ENCODE results near the gene CCL23. TPM values are rescaled to one million over a fixed set of nuclear protein-coding genes. Genes with fewer than 3 reads are reported as not detected.
"Not testable (repeated sequence)": the region's sequence is repeated elsewhere in the genome, so short reads cannot be mapped to it uniquely, and the experiment has no call there.

CCL23 gene
- total RNA-seq, 1 donor from 2014 or later, result not detected

GRCh38 chr17:36024106-36024869, 6.5 kb upstream of the CCL23 start:
- Mint-ChIP-seq H3K36me3 (ENCODE audit: low read depth) (no peaks in the 10 kb centered on the region), H3K4me1 (no peaks in the 10 kb centered on the region), H3K27ac (no peak overlapping the region), H3K27me3 (peaks cover 32% of the 10 kb centered on the region), H3K9me3 (no peaks in the 10 kb centered on the region), H3K4me3 (no peak overlapping the region)
- intact Hi-C loops (cut with micrococcal nuclease), result no loop called here
- DNase-seq, result no peak

- H3K4me3 Mint-ChIP-seq, result no peak overlapping the region
- H3K27me3 Mint-ChIP-seq, result peaks cover 43% of the 10 kb centered on the region
- intact Hi-C loops (cut with micrococcal nuclease), result no loop called here
- DNase-seq, result no peak
- H3K9me3 Mint-ChIP-seq, result no peaks in the 10 kb centered on the region
- H3K36me3 Mint-ChIP-seq (ENCODE audit: low read depth), result no peaks in the 10 kb centered on the region
- peaks cover 3% of the 10 kb centered on the region for H3K4me1 Mint-ChIP-seq
- no peak overlapping the region for H3K27ac Mint-ChIP-seq
Observed at GRCh38 chr17:36019423-36019822, 1.7 kb upstream of the CCL23 start.

DNA sequence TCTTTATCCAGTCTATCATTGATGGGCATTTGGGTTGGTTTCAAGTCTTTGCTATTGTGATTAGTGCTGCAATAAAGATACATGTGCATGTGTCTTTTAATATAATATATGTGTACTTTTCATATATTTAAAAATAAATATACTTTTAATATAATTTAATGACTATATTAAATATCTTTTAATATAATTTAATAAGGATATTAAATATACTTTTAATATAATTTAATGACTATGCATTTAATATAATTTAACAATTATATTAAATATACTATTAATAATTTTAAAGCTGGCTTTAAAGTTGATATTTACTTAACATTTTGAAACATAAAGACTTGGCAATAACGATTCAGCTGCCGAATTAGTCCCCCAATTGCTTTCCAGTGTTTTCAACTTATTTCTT, 1.2 kb downstream of the CCL23 start:
- peaks cover 3% of the 10 kb centered on the region for H3K4me1 Mint-ChIP-seq
- H3K27ac Mint-ChIP-seq, result no peak overlapping the region
- H3K4me3 Mint-ChIP-seq, result no peak overlapping the region
- intact Hi-C loops (cut with micrococcal nuclease), result no loop called here
- peaks cover 38% of the 10 kb centered on the region for H3K27me3 Mint-ChIP-seq
- H3K36me3 Mint-ChIP-seq (ENCODE audit: low read depth), result no peaks in the 10 kb centered on the region
- no peaks in the 10 kb centered on the region for H3K9me3 Mint-ChIP-seq
- no peak for DNase-seq

DNA sequence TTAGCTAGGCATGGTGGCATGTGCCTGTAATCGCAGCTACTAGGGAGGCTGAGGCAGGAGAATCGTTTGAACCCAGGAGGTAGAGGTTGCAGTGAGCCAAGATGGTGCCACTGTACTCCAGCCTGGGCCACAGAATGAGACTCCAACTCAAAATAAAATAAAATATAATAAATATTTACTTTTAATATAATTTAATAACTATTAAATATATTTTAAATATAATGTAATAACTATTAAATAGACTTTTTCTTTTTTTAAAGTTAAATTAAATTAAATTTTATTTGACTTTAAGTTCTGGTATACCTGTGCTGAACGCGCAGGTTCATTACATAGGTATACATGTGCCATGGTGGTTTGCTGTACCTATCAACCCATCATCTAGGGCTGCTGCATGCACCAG, 1.9 kb downstream of the CCL23 start:
- H3K9me3 Mint-ChIP-seq; DNase-seq; H3K27ac Mint-ChIP-seq; H3K4me3 Mint-ChIP-seq; H3K4me1 Mint-ChIP-seq; H3K36me3 Mint-ChIP-seq (ENCODE audit: low read depth); intact Hi-C loops (cut with micrococcal nuclease): not testable (repeated sequence)
- H3K27me3 Mint-ChIP-seq, result peaks cover 35% of the 10 kb centered on the region

GRCh38 chr17:36014946-36015345, 2.8 kb downstream of the CCL23 start:
- no peak overlapping the region for H3K4me3 Mint-ChIP-seq
- peaks cover 3% of the 10 kb centered on the region for H3K4me1 Mint-ChIP-seq
- H3K27ac Mint-ChIP-seq, result no peak overlapping the region
- no peak for DNase-seq
- intact Hi-C loops (cut with micrococcal nuclease), result no loop called here
- H3K27me3 Mint-ChIP-seq, result peaks cover 30% of the 10 kb centered on the region
- no peaks in the 10 kb centered on the region for H3K9me3 Mint-ChIP-seq
- no peaks in the 10 kb centered on the region for H3K36me3 Mint-ChIP-seq (ENCODE audit: low read depth)

DNA sequence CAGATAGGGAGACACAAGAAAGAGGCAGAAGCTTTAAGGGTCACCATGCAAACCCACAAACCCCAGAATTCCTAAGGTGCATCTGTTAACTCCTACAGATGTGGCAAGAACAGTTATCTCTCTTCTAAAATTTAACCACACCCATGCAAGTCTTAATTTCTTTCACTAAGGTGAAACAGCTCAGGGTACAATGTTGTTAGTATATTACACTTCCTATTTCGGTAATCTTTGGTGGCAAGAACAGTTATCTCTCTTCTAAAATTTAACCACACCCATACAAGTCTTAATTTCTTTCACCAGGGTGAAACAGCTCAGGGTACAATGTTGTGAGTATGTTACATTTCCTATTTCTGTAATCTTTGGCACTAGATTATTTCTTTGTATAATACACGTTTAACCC, 6.6 kb downstream of the CCL23 start:
- no peaks in the 10 kb centered on the region for H3K9me3 Mint-ChIP-seq
- intact Hi-C loops (cut with micrococcal nuclease), result no loop called here
- no peak overlapping the region for H3K4me3 Mint-ChIP-seq
- no peak for DNase-seq
- no peaks in the 10 kb centered on the region for H3K36me3 Mint-ChIP-seq (ENCODE audit: low read depth)
- H3K4me1 Mint-ChIP-seq, result no peaks in the 10 kb centered on the region
- no peak overlapping the region for H3K27ac Mint-ChIP-seq
- peaks cover 12% of the 10 kb centered on the region for H3K27me3 Mint-ChIP-seq

GRCh38 chr17:36008998-36009665, 8.6 kb downstream of the CCL23 start:
- peaks cover 11% of the 10 kb centered on the region for H3K27me3 Mint-ChIP-seq
- DNase-seq, result no peak

DNA sequence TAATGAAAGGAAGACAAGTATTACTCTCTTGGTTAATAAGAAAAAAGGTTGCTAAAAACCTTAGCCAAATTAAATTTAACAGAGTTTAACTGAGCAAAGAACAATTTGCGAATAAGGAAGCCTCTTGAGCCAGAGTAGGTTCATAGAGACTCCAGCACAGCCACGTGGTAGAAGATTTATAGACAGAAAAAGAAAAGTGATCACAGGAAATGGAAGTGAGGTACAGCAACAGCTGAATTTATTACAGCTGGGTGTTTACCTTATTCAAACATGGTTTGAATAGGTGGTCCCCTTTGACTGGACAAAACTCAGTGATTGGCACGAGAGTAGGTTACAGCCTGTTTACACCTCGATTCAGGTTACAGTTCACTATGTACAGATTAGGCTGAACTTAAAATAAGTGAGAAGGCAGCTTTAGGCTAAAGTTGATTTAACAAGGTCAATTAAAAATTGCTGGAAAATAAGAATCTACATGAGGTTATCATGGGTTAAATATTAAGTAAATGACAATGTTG, 13.1 kb downstream of the CCL23 start:
- intact Hi-C loops (cut with micrococcal nuclease), result no loop called here
- peaks cover 2% of the 10 kb centered on the region for H3K4me1 Mint-ChIP-seq
- no peak overlapping the region for H3K4me3 Mint-ChIP-seq
- H3K9me3 Mint-ChIP-seq, result no peaks in the 10 kb centered on the region
- H3K27me3 Mint-ChIP-seq, result peaks cover 7% of the 10 kb centered on the region
- H3K36me3 Mint-ChIP-seq (ENCODE audit: low read depth), result no peaks in the 10 kb centered on the region
- DNase-seq, result no peak
- H3K27ac Mint-ChIP-seq, result no peak overlapping the region

More at GRCh38 chr17:36008998-36009665, 8.6 kb downstream of the CCL23 start:
- Mint-ChIP-seq H3K4me1 (peaks cover 2% of the 10 kb centered on the region), H3K4me3 (no peak overlapping the region), H3K36me3 (ENCODE audit: low read depth) (no peaks in the 10 kb centered on the region), H3K27ac (no peak overlapping the region), H3K9me3 (no peaks in the 10 kb centered on the region)
- intact Hi-C loops (cut with micrococcal nuclease), result no loop called here

DNA sequence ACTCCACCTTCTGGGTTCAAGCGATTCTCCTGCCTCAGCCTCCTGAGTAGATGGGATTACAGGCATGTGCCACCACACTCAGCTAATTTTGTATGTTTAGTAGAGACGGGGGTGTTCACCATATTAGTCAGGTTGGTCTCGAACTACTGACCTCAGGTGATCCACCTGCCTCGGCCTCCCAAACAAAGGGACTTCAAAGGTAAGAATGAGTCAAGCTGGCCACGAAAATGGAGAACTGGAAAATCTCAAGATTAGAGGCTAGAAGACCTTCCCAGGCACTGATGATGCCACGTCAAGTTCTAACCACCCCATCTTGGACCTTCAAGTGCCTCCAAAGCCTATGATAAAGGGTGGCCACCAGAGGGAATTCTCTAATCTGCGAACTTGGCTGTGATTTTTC, 15.1 kb downstream of the CCL23 start:
- Mint-ChIP-seq H3K9me3 (no peaks in the 10 kb centered on the region), H3K27ac (no peak overlapping the region), H3K4me3 (no peak overlapping the region), H3K4me1 (peaks cover 2% of the 10 kb centered on the region), H3K27me3 (peaks cover 9% of the 10 kb centered on the region), H3K36me3 (ENCODE audit: low read depth) (no peaks in the 10 kb centered on the region)
- no peak for DNase-seq
- intact Hi-C loops (cut with micrococcal nuclease), result no loop called here

DNA sequence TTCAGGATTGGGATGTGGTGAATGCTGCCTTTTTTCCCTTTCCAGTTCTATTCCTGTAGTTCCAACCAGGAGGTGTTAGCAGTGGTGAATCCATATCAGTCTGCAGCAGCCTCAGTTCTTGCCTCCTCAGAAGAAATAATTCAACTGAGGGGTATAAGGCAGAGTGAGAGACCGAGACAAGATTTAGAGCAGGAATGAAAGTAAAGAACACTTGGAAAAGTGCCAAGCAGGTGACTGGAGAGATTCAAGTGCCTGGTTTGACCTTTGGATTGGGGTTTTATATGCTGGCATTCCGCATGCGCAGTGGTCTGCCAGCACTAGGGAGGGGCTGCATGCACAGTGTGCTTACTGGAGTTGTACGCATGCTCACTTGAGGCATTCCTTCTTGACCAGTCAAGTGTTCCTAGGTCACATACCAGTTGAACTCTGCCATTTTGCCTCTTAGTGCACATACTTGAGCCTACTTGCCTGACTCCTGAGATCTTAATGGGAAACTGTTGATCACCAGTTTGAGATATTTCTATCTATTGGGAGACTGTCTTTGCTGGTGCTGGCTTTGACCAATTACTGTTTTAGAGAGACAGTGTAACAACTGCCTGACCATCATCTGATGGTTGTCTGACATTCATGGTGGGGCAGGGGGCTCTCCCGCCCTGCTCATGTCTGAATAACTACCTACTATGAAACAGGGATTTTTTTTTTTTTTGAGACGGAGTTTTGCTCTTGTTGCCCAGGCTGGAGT, 15.7 kb downstream of the CCL23 start:
- no peaks in the 10 kb centered on the region for H3K36me3 Mint-ChIP-seq (ENCODE audit: low read depth)
- DNase-seq, result no peak
- peaks cover 2% of the 10 kb centered on the region for H3K4me1 Mint-ChIP-seq
- H3K27me3 Mint-ChIP-seq, result peaks cover 9% of the 10 kb centered on the region
- no peak overlapping the region for H3K4me3 Mint-ChIP-seq
- H3K9me3 Mint-ChIP-seq, result no peaks in the 10 kb centered on the region
- H3K27ac Mint-ChIP-seq, result no peak overlapping the region
- intact Hi-C loops (cut with micrococcal nuclease), result no loop called here

DNA sequence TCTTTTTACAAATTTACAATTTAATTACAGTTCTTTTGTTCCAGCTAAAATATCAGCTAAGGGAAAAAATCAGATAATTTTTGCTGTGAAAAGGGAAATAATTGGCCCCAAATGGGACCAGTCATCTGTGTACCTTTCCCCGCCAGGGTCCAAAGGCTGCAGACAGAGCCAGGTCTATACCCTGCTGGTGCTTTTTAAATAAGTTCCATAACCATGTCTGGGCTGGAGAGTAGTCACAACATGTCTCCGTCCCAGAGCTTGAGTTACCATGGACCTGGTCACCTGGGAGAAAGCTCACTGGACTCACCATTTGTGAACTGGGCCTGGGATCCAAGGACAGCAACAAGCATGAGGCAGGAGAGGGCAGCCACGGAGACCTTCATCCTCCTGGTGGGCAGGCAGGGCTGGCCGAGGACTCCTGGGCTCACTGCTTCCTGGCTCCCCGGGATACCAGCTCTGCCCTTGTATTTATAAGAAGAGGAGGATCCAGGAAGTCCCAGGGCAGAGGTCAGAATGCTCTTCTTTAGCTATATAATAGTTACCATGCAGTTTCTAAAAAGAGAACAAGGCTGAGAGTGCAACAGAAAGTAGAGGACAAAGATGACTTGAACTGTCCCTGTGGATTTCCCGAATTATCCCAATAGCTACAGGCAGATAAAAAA, 16.5 kb downstream of the CCL23 start, which contains the start of gene CCL15:
TSS of gene CCL15 (minus strand) at position 444 of the 662 bp plus-strand sequence. CDS start at position 383, 61 bp downstream.
- Mint-ChIP-seq H3K4me3 (no peak within 1 kb of the TSS), H3K4me1 (peaks cover 2% of the 10 kb centered on the region), H3K36me3 (ENCODE audit: low read depth) (no peaks in the 10 kb centered on the region), H3K27ac (no peak within 1 kb of the TSS), H3K27me3 (peaks cover 13% of the 10 kb centered on the region), H3K9me3 (no peaks in the 10 kb centered on the region)
- intact Hi-C loops (cut with micrococcal nuclease), result no loop called here
- no peak for DNase-seq

GRCh38 chr17:36000732-36001109, 17.1 kb downstream of the CCL23 start:
- intact Hi-C loops (cut with micrococcal nuclease), result no loop called here
- DNase-seq, result no peak
- Mint-ChIP-seq H3K36me3 (ENCODE audit: low read depth) (no peaks in the 10 kb centered on the region), H3K27me3 (peaks cover 13% of the 10 kb centered on the region), H3K4me3 (no peak overlapping the region), H3K9me3 (no peaks in the 10 kb centered on the region), H3K4me1 (peaks cover 2% of the 10 kb centered on the region), H3K27ac (no peak overlapping the region)

- Mint-ChIP-seq H3K4me1 (no peaks in the 10 kb centered on the region), H3K9me3 (no peaks in the 10 kb centered on the region), H3K27ac (no peak overlapping the region), H3K4me3 (no peak overlapping the region), H3K27me3 (peaks cover 22% of the 10 kb centered on the region), H3K36me3 (ENCODE audit: low read depth) (no peaks in the 10 kb centered on the region)
- DNase-seq, result no peak
- intact Hi-C loops (cut with micrococcal nuclease), result no loop called here
Observed at GRCh38 chr17:35998756-35999155, 19.0 kb downstream of the CCL23 start.

All from activated CD4-positive, alpha-beta T cell treated with anti-CD3 and anti-CD28 coated beads, Interleukin-2, amount 10 ng/mL, durations not matched to agents 24 days and 14 days (primary cell).